SK-N-SH (cell line): ENCODE results near the gene PPP2R3A. TPM values are rescaled to one million over a fixed set of nuclear protein-coding genes. Genes with fewer than 3 reads are reported as not detected.

Experiments used
- CTCF ChIA-PET: fragments of 300-600, 350-600 bp; formaldehyde crosslinking; extraction: SDS; loops from one replicate; lab custom pipeline; 2021; lab: Yijun Ruan, JAX
- POLR2A ChIA-PET: fragments of 350-600 bp; sonication (Branson Sonifier 250); formaldehyde crosslinking; extraction: SDS; loops from one replicate; lab custom pipeline; 2020; ENCODE audit warnings: antibody characterized with exemption, inconsistent platforms; lab: Yijun Ruan, JAX
- DNase-seq: peaks from one replicate; pipeline ENCODE4 v3.0.0; 2012
- H2AFZ ChIP-seq: fragments of 200-600 bp; sonication (generic); 2 replicates; pipeline ENCODE4 v1.8.1; 2016; ENCODE audit warnings: antibody characterized with exemption, mild to moderate bottlenecking, low read depth
- H3F3A ChIP-seq: fragments of 200-600 bp; sonication (generic); replicated peaks from 2 replicates; pipeline ENCODE3; 2016; ENCODE audit warnings: antibody characterized with exemption, mild to moderate bottlenecking; ENCODE audit not compliant: insufficient read depth
- H3K27ac ChIP-seq, 2 experiments: fragments of 200-500 bp in 1 of 2; fragments of 200-600 bp in 1 of 2; sonication (Bioruptor generic) in 1 of 2; sonication (generic), shearing (Covaris generic) in 1 of 2; 2 replicates each; pipeline versions ENCODE4 v1.5.1 to v1.6.1; 2014 to 2016; ENCODE audit warnings: low read depth in 2 of 2, inconsistent platforms in 1 of 2, low read length in 1 of 2, mild to moderate bottlenecking in 1 of 2, mixed read lengths in 1 of 2
- H3K27me3 ChIP-seq: fragments of 200-600 bp; sonication (generic), shearing (Covaris generic); 2 replicates; pipeline ENCODE4 v1.6.1; 2016; ENCODE audit warnings: mixed run types; ENCODE audit not compliant: insufficient read depth
- H3K36me3 ChIP-seq, 2 experiments: fragments of 200-500 bp in 1 of 2; fragments of 200-600 bp in 1 of 2; sonication (Bioruptor generic) in 1 of 2; sonication (generic) in 1 of 2; replicated peaks in 1 of 2; 2 replicates each; pipeline versions ENCODE3 to v1.5.1; 2014 to 2016; ENCODE audit warnings: low read length in 1 of 2, mild to moderate bottlenecking in 1 of 2; ENCODE audit not compliant: insufficient read depth in 2 of 2, control insufficient read depth in 1 of 2
- H3K4me1 ChIP-seq, 2 experiments: fragments of 200-500 bp in 1 of 2; fragments of 200-600 bp in 1 of 2; sonication (Bioruptor generic) in 1 of 2; sonication (generic), shearing (Covaris generic) in 1 of 2; 2 replicates each; pipeline versions ENCODE4 v1.5.1 to v1.6.1; 2014 to 2016; ENCODE audit warnings: low read depth in 1 of 2, low read length in 1 of 2, mixed run types in 1 of 2; ENCODE audit not compliant: insufficient read depth in 2 of 2, control insufficient read depth in 1 of 2
- H3K4me2 ChIP-seq: fragments of 200-600 bp; sonication (generic), shearing (Covaris generic); 2 replicates; pipeline ENCODE4 v1.6.1; 2017; ENCODE audit warnings: mixed run types
- H3K4me3 ChIP-seq, 2 experiments: fragments of 200-500 bp in 1 of 2; fragments of 200-600 bp in 1 of 2; sonication (Bioruptor generic) in 1 of 2; sonication (generic), shearing (Covaris generic) in 1 of 2; 2 replicates each; pipeline versions ENCODE4 v1.5.1 to v1.8.1; 2014 to 2016; ENCODE audit warnings: low read depth in 2 of 2, inconsistent platforms in 1 of 2, low read length in 1 of 2, mild to moderate bottlenecking in 1 of 2, mixed read lengths in 1 of 2, moderate library complexity in 1 of 2
- H3K79me2 ChIP-seq: fragments of 200-600 bp; sonication (generic); 2 replicates; pipeline ENCODE4 v1.8.1; 2017; ENCODE audit warnings: mild to moderate bottlenecking; ENCODE audit not compliant: insufficient read depth
- H3K9ac ChIP-seq: fragments of 200-600 bp; sonication (generic); 2 replicates; pipeline ENCODE4 v1.6.1; 2017; ENCODE audit warnings: mixed run types
- H3K9me2 ChIP-seq: fragments of 200-600 bp; sonication (generic); 2 replicates; pipeline ENCODE4 v1.6.1; 2017; ENCODE audit warnings: mixed run types
- H3K9me3 ChIP-seq: fragments of 200-600 bp; sonication (generic); 2 replicates; pipeline ENCODE4 v1.6.1; 2017; ENCODE audit warnings: mixed run types, mild to moderate bottlenecking, moderate library complexity
- H4K20me1 ChIP-seq: fragments of 200-600 bp; sonication (generic); 2 replicates; pipeline ENCODE4 v1.6.1; 2017; ENCODE audit warnings: mild to moderate bottlenecking, mixed run types; ENCODE audit not compliant: insufficient read depth
- CHD2 ChIP-seq: fragments of 150-350 bp; IDR thresholded peaks from 2 replicates; pipeline ENCODE4 v1.6.1; 2018; ENCODE audit warnings: low read length; ENCODE audit not compliant: partially characterized antibody
- EP300 ChIP-seq, 2 experiments: IDR thresholded peaks; 2 replicates each; pipeline versions ENCODE4 v1.4.0 to v1.6.1; 2012; ENCODE audit warnings: borderline replicate concordance in 1 of 2, low read depth in 1 of 2, low read length in 1 of 2
- FOSL2 ChIP-seq: IDR thresholded peaks from 2 replicates; pipeline ENCODE4 v1.4.0; 2012; ENCODE audit warnings: low read depth, mild to moderate bottlenecking, moderate library complexity, borderline replicate concordance
- FOXJ3 ChIP-seq: sonication (generic); formaldehyde crosslinking; IDR thresholded peaks from 2 replicates; pipeline ENCODE4 v1.5.1; 2020; ENCODE audit warnings: mild to moderate bottlenecking, missing genetic modification reagents
- IRF3 ChIP-seq: fragments of 150-350 bp; IDR thresholded peaks from 2 replicates; pipeline ENCODE4 v1.6.1; 2016; ENCODE audit warnings: mild to moderate bottlenecking, low read depth, low read length
- JUND ChIP-seq: IDR thresholded peaks from 2 replicates; pipeline ENCODE4 v1.4.0; 2012
- MAX ChIP-seq: IDR thresholded peaks from 2 replicates; pipeline ENCODE4 v1.4.0; 2012; ENCODE audit warnings: low read depth
- MEF2A ChIP-seq: IDR thresholded peaks from 2 replicates; pipeline ENCODE4 v1.4.0; 2012; ENCODE audit warnings: low read depth, borderline replicate concordance
- MXI1 ChIP-seq: IDR thresholded peaks from 2 replicates; pipeline ENCODE4 v1.6.1; 2012; ENCODE audit warnings: mild to moderate bottlenecking, low read depth, low read length, improper control_type of control experiment
- PBX3 ChIP-seq: IDR thresholded peaks from 2 replicates; pipeline ENCODE4; 2012
- RCOR1 ChIP-seq: fragments of 150-350 bp; IDR thresholded peaks from 2 replicates; pipeline ENCODE4 v1.6.1; 2017; ENCODE audit warnings: antibody characterized with exemption, low read length
- RXRA ChIP-seq: IDR thresholded peaks from 2 replicates; pipeline ENCODE4 v1.4.0; 2012; ENCODE audit warnings: low read depth, mild to moderate bottlenecking, borderline replicate concordance
- SIN3A ChIP-seq: IDR thresholded peaks from 2 replicates; pipeline ENCODE4 v1.6.1; 2012; ENCODE audit warnings: low read depth, mild to moderate bottlenecking, low read length, moderate library complexity, borderline replicate concordance
- SMC3 ChIP-seq: IDR thresholded peaks from 2 replicates; pipeline ENCODE4 v1.6.1; 2012; ENCODE audit warnings: low read depth, low read length, improper control_type of control experiment
- TCF12 ChIP-seq: IDR thresholded peaks from 2 replicates; pipeline ENCODE4 v1.4.0; 2012
- USF1 ChIP-seq: IDR thresholded peaks from 2 replicates; pipeline ENCODE4 v1.4.0; 2012; ENCODE audit warnings: low read depth, borderline replicate concordance
- ZBTB33 ChIP-seq: IDR thresholded peaks from 2 replicates; pipeline ENCODE4 v1.4.0; 2012; ENCODE audit warnings: low read depth, borderline replicate concordance
- WGBS: methylation state at CpG from one replicate; pipeline ENCODE4 v1.1.6; 2017; ENCODE audit warnings: low lambda C conversion rate; 5-methylcytosine and 5-hydroxymethylcytosine counted together
- polyA plus RNA-seq, 3 experiments: library from polyadenylated mRNA; depleted of rRNA; stranded (reverse); fragments of >200 nt; gene quantifications; 2 replicates each; pipeline ENCODE4 v1.2.3, GENCODE V29; 2012

The PPP2R3A gene
- polyA plus RNA-seq, 1 of the 3 experiments (the other 2 are of a cell fraction): 3.9 TPM

- Histone ChIP-seq H3K9me3 (no peaks in the 10 kb centered on the region), H3K27me3 (no peaks in the 10 kb centered on the region), H3K9me2 (no peaks in the 10 kb centered on the region), H3K79me2 (peaks cover 100% of the 10 kb centered on the region), H3K36me3 (peaks cover 0 to 3% of the 10 kb centered on the region in 2 experiments), H3K27ac (no peak overlapping the region), H3F3A (peaks cover 4% of the 10 kb centered on the region), H3K4me2 (no peak overlapping the region), H4K20me1 (peaks cover 100% of the 10 kb centered on the region), H3K9ac (no peak overlapping the region), H3K4me3 (no peak overlapping the region), H3K4me1 (peaks cover 4 to 5% of the 10 kb centered on the region in 2 experiments; a peak in 2 of 4 replicates), H2AFZ (no peak overlapping the region)
- TF ChIP-seq SIN3A: no peak
- TF ChIP-seq EP300 (IDR thresholded peaks at IDR 0.05; ENCODE audit: borderline replicate concordance in 1 of 2, low read depth in 1 of 2, low read length in 1 of 2): no peak
- no peak for TF ChIP-seq IRF3
- TF ChIP-seq FOXJ3 (CRISPR knock-in tag): no peak
- TF ChIP-seq MXI1: no peak
- no peak for TF ChIP-seq SMC3
- ChIA-PET POLR2A (interaction anchor here (1.0 kb wide), 1 partner anchor 10 kb away, joined by 3 read pairs; the partner anchor contains the start of gene MSL2), CTCF (interaction anchor here (1.0 kb wide), 1 partner anchor 25 kb away, joined by 3 read pairs; no protein-coding TSS in a partner anchor)
- DNase-seq: no peak
- WGBS: 82% methylated on average over 4 of the region's 4 CpGs
Measured at GRCh38 chr3:136186846-136187245, 221.3 kb downstream of the PPP2R3A start.

GRCh38 chr3:136187868-136188267 is 222.3 kb downstream of the PPP2R3A start:
- ChIA-PET CTCF (no interaction called here), POLR2A (no interaction called here)
- H3K9me3 ChIP-seq: no peaks in the 10 kb centered on the region
- H3K9ac ChIP-seq: no peak overlapping the region
- H2AFZ ChIP-seq: no peak overlapping the region
- H3K4me1 ChIP-seq: peaks cover 7 to 12% of the 10 kb centered on the region in 2 experiments; a peak in 3 of 4 replicates
- no peak for DNase-seq
- H3K36me3 ChIP-seq: peaks cover 0 to 9% of the 10 kb centered on the region in 2 experiments
- no peak overlapping the region for H3K27ac ChIP-seq
- peaks cover 100% of the 10 kb centered on the region for H4K20me1 ChIP-seq
- no peaks in the 10 kb centered on the region for H3K27me3 ChIP-seq
- H3K79me2 ChIP-seq: peaks cover 100% of the 10 kb centered on the region
- peaks cover 4% of the 10 kb centered on the region for H3F3A ChIP-seq
- H3K9me2 ChIP-seq: no peaks in the 10 kb centered on the region
- no peak overlapping the region for H3K4me3 ChIP-seq
- 98% methylated on average over 4 of the region's 4 CpGs for WGBS
- TF ChIP-seq JUND: no peak
- TF ChIP-seq PBX3: no peak
- TF ChIP-seq SMC3: no peak
- TF ChIP-seq MEF2A: no peak
- TF ChIP-seq MAX: no peak
- no peak for TF ChIP-seq TCF12
- TF ChIP-seq USF1: no peak
- no peak for TF ChIP-seq CHD2
- no peak for TF ChIP-seq RCOR1
- no peak for TF ChIP-seq RXRA
- TF ChIP-seq FOSL2: no peak
- TF ChIP-seq EP300 (IDR thresholded peaks at IDR 0.05; ENCODE audit: borderline replicate concordance in 1 of 2, low read depth in 1 of 2, low read length in 1 of 2): no peak
- TF ChIP-seq ZBTB33: no peak
- TF ChIP-seq, all 33 proteins: peak for 0
- no peak overlapping the region for H3K4me2 ChIP-seq
